ENCODE data around the gene SETD3. TPM values are rescaled to one million over a fixed set of nuclear protein-coding genes. Genes with fewer than 3 reads are reported as not detected.

Gene SETD3
- total and polyA plus RNA-seq, 10 of the 15 experiments (the other 5 are each of a cell fraction or from before 2014, with no cell fraction given) = 11.3 to 44.2 (median 36.5) TPM

DNA sequence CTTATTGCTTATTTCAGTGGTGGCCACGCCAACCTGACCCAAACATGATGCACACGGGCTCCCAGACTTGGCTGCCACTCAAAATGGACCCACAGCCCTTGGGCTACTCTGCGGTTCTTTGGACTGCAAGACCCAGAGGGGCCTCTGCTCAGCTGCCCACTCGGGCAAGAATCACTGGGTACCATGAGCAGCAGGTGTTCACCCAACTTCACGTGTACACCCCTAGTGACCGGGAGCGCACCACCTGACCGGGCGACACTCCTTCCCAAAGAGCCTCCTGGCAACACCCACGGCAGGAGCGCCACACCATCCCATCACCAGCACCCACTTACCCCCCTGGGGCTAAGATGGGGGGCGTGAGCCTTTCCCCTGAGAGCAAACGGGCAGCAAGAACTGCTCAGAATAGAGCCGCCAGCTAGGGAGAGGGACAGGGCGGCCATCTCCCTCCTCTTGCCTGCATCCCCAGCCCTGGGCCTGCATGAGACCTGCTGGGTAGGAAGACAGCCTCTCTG, 32.6 kb upstream of the SETD3 start:
- Histone ChIP-seq H3K27me3 (replicated peaks in 1 of 2; ENCODE audit: control insufficient read depth in 2 of 2, insufficient read depth in 2 of 2, low read length in 1 of 2) (no peaks in the 10 kb centered on the region), H3K79me2 (ENCODE audit: control insufficient read depth, insufficient read depth, low read length) (no peaks in the 10 kb centered on the region), H3K4me3 (no peak overlapping the region), H3K4me2 (ENCODE audit: control insufficient read depth, insufficient read depth) (no peak overlapping the region), H3K9ac (ENCODE audit: control insufficient read depth, insufficient read depth, low read length) (no peak overlapping the region), H3K4me1 (ENCODE audit: control insufficient read depth, insufficient read depth, low read length) (no peaks in the 10 kb centered on the region), H4K20me1 (ENCODE audit: control insufficient read depth, insufficient read depth) (no peaks in the 10 kb centered on the region), H3K9me3 (replicated peaks; ENCODE audit: control insufficient read depth, insufficient read depth, low read length) (no peaks in the 10 kb centered on the region), H3K27ac (ENCODE audit: control insufficient read depth, insufficient read depth) (no peak overlapping the region), H3K36me3 (ENCODE audit: control insufficient read depth in 2 of 2, insufficient read depth in 2 of 2, low read length in 1 of 2) (peaks cover 10 to 19% of the 10 kb centered on the region in 2 experiments), H2AFZ (ENCODE audit: control insufficient read depth, low read depth, low read length) (no peak overlapping the region)
- ChIA-PET RAD21 (ENCODE audit: unreplicated experiment) (no interaction called here), CTCF (no interaction called here), SMC1A (ENCODE audit: uncharacterized antibody, unreplicated experiment) (no interaction called here), POLR2A (interaction anchor here (0.5 kb wide), 1 partner anchor 223 kb away, joined by 4 read pairs; no protein-coding TSS in a partner anchor)
- FAIRE-seq (no peak), ATAC-seq (no peak), DNase-seq (ENCODE audit: low read depth, low spot score) (no peak)
- no peak for TF ChIP-seq TCF12 (IDR thresholded peaks at IDR 0.05; ENCODE audit: low read depth, low read length)
- no peak for TF ChIP-seq PAX5 (IDR thresholded peaks at IDR 0.05; ENCODE audit: borderline replicate concordance, low read depth, low read length)
- no peak for TF ChIP-seq ZBTB4 (CRISPR knock-in tag; IDR thresholded peaks at IDR 0.05)
- no peak for TF ChIP-seq ATF7 (IDR thresholded peaks at IDR 0.05; ENCODE audit: low read depth)
- TF ChIP-seq RUNX3 (IDR thresholded peaks at IDR 0.05; ENCODE audit: low read length) = no peak
- no peak for TF ChIP-seq KLF5 (IDR thresholded peaks at IDR 0.05; ENCODE audit: partially characterized antibody)
- TF ChIP-seq DPF2 (IDR thresholded peaks at IDR 0.05) = no peak
- TF ChIP-seq SUPT20H (IDR thresholded peaks at IDR 0.05; ENCODE audit: borderline replicate concordance, control insufficient read depth, low read depth, low read length) = no peak
- no peak for TF ChIP-seq YBX1 (IDR thresholded peaks at IDR 0.05)
- 80% methylated on average over 15 of the region's 15 CpGs for WGBS (ENCODE audit: insufficient coverage, insufficient replicate concordance, low lambda C conversion rate, missing lambda C conversion rate)
- no TSS peak for BruUV-seq (replicated peaks)
- in situ Hi-C loops (cut with MboI) = no loop called here
- intact Hi-C loops (cut with micrococcal nuclease; ENCODE audit: unreplicated experiment) = no loop called here

Measured in GM12878 (cell line).